ENCODE results near the gene MDFIC. TPM values are rescaled to one million over a fixed set of nuclear protein-coding genes. Genes with fewer than 3 reads are reported as not detected.
A peak's percentile ranks its signal among the peaks of the same experiment; 100 is the strongest.

The MDFIC gene
- total and polyA plus RNA-seq, 4 donors, result 11.1 to 37.2 (median 18.3) TPM

DNA sequence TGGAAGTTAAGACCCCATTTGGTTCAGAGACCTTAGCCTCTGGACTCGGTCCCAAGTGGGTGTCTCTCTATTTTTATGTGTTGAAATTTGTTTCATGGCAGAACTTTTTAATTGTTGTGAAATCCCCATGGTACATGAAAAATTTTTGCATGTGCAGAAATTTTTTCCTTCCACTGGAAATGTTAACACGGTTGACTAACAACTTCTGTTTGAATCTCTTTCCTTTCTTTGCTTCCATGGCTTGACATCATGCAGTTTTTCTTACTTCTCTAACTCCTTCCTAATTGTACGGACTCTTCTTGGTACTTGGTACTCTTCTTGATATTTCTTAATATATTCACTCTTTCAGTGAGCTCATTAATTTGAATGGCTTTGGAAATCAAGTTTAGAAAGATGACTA is 18.3 kb downstream of the MDFIC start:
- Histone ChIP-seq H3K4me3 (ENCODE audit: low read length in 2 of 2) (no peak overlapping the region), H3K4me1 (ENCODE audit: control insufficient read depth in 1 of 2, insufficient read depth in 2 of 2, low read length in 2 of 2) (peaks cover 4 to 6% of the 10 kb centered on the region in 2 donors), H3K36me3 (ENCODE audit: control insufficient read depth in 1 of 2, insufficient read depth in 2 of 2, low read length in 1 of 2) (peaks cover 0 to 2% of the 10 kb centered on the region in 2 donors), H3K27ac (ENCODE audit: low read depth in 1 of 2, low read length in 2 of 2) (no peak overlapping the region), H3K9me3 (ENCODE audit: control insufficient read depth, low read length) (no peaks in the 10 kb centered on the region), H3K27me3 (ENCODE audit: control insufficient read depth in 1 of 2, insufficient read depth in 2 of 2, low read length in 1 of 2) (no peaks in the 10 kb centered on the region)
- no peak for ATAC-seq (ENCODE audit: low FRiP score)
- intact Hi-C loops (cut with DNase I), result no loop called here
- no peak for DNase-seq
- WGBS, 2 donors, result 93 to 94% methylated on average over 3 of the region's 3 CpGs

GRCh38 chr7:114941692-114942091 is 19.8 kb downstream of the MDFIC start:
- Histone ChIP-seq H3K27ac (ENCODE audit: low read depth in 1 of 2, low read length in 2 of 2) (no peak overlapping the region), H3K27me3 (ENCODE audit: control insufficient read depth in 1 of 2, insufficient read depth in 2 of 2, low read length in 1 of 2) (no peaks in the 10 kb centered on the region), H3K36me3 (ENCODE audit: control insufficient read depth in 1 of 2, insufficient read depth in 2 of 2, low read length in 1 of 2) (peaks cover 0 to 2% of the 10 kb centered on the region in 2 donors), H3K9me3 (ENCODE audit: control insufficient read depth, low read length) (no peaks in the 10 kb centered on the region), H3K4me1 (ENCODE audit: control insufficient read depth in 1 of 2, insufficient read depth in 2 of 2, low read length in 2 of 2) (peaks cover 4% of the 10 kb centered on the region in 2 donors), H3K4me3 (ENCODE audit: low read length in 2 of 2) (no peak overlapping the region)
- ATAC-seq (ENCODE audit: low FRiP score), result no peak
- 95 to 97% methylated on average over 5 of the region's 5 CpGs for WGBS, 2 donors
- intact Hi-C loops (cut with DNase I), result no loop called here
- no peak for DNase-seq

DNA sequence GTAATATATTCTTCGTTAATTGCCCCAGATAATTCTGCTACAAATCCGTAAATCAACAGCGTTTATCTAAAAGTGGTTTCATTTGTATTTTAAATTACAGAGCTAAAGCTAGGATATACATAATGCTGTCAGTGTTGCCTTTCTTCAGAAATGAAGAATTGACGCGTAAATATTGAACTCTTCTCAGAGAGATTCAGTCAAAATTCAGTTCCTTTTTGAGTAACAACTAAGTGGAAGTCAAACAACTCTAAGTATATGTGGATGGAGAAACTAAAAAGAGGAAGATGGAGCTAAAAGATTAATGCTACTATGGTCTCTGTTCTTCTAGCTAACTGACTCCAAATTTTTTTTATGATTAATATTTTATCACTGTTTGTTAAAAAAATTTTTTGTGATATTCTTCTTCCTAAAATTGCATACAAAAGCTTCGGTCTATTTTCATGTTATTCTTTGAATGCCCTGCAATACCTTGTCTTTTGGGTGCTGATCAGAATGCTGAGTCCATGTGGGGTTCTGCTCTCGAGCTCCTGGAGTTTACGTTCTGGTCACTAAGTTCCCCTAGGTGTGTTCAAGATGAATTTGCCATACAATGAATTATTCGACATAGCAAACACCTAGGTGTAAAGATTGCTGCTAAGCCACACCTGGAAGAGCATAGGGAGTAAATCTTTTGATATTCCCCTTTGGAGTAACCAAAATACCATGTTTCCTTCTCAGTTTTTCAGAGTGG is 20.7 kb downstream of the MDFIC start:
- Histone ChIP-seq H3K9me3 (ENCODE audit: control insufficient read depth, low read length) (no peaks in the 10 kb centered on the region), H3K27ac (ENCODE audit: low read depth in 1 of 2, low read length in 2 of 2) (no peak overlapping the region), H3K36me3 (ENCODE audit: control insufficient read depth in 1 of 2, insufficient read depth in 2 of 2, low read length in 1 of 2) (no peaks in the 10 kb centered on the region), H3K4me3 (ENCODE audit: low read length in 2 of 2) (no peak overlapping the region), H3K4me1 (ENCODE audit: control insufficient read depth in 1 of 2, insufficient read depth in 2 of 2, low read length in 2 of 2) (peaks cover 4% of the 10 kb centered on the region in 2 donors), H3K27me3 (ENCODE audit: control insufficient read depth in 1 of 2, insufficient read depth in 2 of 2, low read length in 1 of 2) (no peaks in the 10 kb centered on the region)
- 84 to 90% methylated on average over 9 of the region's 9 CpGs for WGBS, 2 donors
- DNase-seq (no peak), ATAC-seq (ENCODE audit: low FRiP score) (no peak)
- intact Hi-C loops (cut with DNase I), result no loop called here

- H3K27ac ChIP-seq (ENCODE audit: low read depth in 1 of 2, low read length in 2 of 2), result no peak overlapping the region
- intact Hi-C loops (cut with DNase I), result no loop called here
- no peak overlapping the region for H3K4me3 ChIP-seq (ENCODE audit: low read length in 2 of 2)
- H3K27me3 ChIP-seq (ENCODE audit: control insufficient read depth in 1 of 2, insufficient read depth in 2 of 2, low read length in 1 of 2), result no peaks in the 10 kb centered on the region
- WGBS, 2 donors, result 94 to 97% methylated on average over 1 of the region's 1 CpG
- no peak for DNase-seq
- peaks cover 2 to 4% of the 10 kb centered on the region in 2 donors for H3K4me1 ChIP-seq (ENCODE audit: control insufficient read depth in 1 of 2, insufficient read depth in 2 of 2, low read length in 2 of 2)
- H3K36me3 ChIP-seq (ENCODE audit: control insufficient read depth in 1 of 2, insufficient read depth in 2 of 2, low read length in 1 of 2), result no peaks in the 10 kb centered on the region
- no peak for ATAC-seq (ENCODE audit: low FRiP score)
- no peaks in the 10 kb centered on the region for H3K9me3 ChIP-seq (ENCODE audit: control insufficient read depth, low read length)
Measured at GRCh38 chr7:114943530-114943929, 21.6 kb downstream of the MDFIC start.

DNA sequence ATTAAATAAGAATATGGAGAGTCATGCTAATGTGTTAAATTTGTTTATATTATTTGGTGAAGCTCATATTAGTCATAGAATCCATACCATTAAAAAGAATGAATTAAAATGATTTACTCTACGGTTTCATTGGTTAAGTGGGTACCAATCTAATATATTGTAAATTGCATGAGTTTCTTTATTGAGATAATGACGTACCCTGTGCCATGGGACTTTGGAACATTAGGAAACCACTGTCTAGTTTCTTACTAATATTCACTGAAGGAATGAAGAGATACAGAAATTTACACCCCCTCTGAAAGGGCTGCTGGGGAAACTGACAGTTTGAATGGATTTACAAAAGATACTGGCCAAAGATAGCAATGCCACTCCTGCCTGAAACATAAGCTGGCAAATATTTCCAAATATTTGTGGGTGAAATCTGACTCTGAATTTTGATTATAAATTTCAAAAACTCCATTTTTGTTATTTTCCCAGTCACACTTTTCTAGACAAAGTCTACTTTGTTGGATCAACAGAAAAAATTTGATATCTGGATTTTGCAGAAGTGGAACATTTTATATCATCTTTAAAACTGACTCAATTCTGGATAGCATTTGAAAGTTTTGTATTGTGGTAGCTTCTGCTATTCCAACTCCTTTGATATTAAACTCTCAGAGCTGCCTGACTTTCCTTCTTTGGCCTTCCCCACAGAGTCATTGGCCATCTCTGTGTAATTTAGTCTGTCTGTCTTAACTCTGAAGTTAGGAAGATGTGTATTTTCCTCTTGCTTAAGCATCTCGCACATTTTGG is 22.3 kb downstream of the MDFIC start:
- DNase-seq (no peak), ATAC-seq (ENCODE audit: low FRiP score) (no peak)
- Histone ChIP-seq H3K9me3 (ENCODE audit: control insufficient read depth, low read length) (no peaks in the 10 kb centered on the region), H3K27ac (ENCODE audit: low read depth in 1 of 2, low read length in 2 of 2) (no peak overlapping the region), H3K36me3 (ENCODE audit: control insufficient read depth in 1 of 2, insufficient read depth in 2 of 2, low read length in 1 of 2) (no peaks in the 10 kb centered on the region), H3K4me3 (ENCODE audit: low read length in 2 of 2) (no peak overlapping the region), H3K4me1 (ENCODE audit: control insufficient read depth in 1 of 2, insufficient read depth in 2 of 2, low read length in 2 of 2) (peaks cover 2 to 4% of the 10 kb centered on the region in 2 donors), H3K27me3 (ENCODE audit: control insufficient read depth in 1 of 2, insufficient read depth in 2 of 2, low read length in 1 of 2) (no peaks in the 10 kb centered on the region)
- WGBS, 2 donors, result 60 to 67% methylated on average over 3 of the region's 3 CpGs
- intact Hi-C loops (cut with DNase I), result no loop called here

DNA sequence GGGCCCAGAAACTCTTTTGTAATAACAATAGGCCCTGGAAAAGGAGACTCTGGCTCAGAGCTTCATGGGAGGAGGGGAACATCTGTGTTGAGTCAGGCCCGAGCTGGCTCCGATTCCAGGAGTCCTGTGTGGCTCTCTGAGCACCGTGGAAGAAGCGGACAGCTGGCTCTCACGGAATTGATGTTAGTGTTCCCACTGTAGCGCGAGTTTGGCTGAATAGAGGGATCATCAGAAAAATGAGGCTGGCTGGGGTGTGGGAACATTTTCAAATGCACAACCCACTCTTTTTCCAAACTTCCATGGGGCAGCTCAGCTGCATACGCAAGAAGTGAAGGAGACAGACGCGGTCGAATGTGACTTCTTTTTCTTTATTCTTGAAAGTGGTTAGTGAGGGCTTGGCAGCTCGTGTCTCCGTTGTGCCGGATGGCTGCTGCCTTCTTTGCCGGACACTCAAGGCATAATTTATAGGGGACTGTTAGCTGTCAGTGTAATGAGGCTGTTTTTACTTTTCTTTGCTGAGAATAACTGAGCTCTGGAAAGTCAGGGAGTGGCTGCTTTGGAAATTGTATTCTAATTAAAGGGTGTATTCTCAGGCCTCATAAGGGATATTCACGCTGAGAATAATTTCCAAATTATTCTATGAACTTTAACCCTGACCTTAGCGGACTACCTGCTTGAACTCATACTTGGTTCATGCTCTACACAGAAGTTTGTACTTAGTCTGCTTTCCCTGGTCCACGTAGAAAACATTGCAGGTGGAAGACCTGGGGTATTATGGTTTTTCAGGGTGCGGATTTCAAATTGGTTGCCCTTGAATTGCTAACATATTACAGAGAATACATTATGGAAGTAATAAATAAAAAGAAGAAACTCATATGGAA is 23.1 kb downstream of the MDFIC start:
- Histone ChIP-seq H3K4me3 (ENCODE audit: low read length in 2 of 2) (peak overlapping the region; percentile 36 to 43), H3K9me3 (ENCODE audit: control insufficient read depth, low read length) (no peaks in the 10 kb centered on the region), H3K4me1 (ENCODE audit: control insufficient read depth in 1 of 2, insufficient read depth in 2 of 2, low read length in 2 of 2) (peaks cover 0 to 4% of the 10 kb centered on the region in 2 donors), H3K27ac (ENCODE audit: low read depth in 1 of 2, low read length in 2 of 2) (no peak overlapping the region), H3K27me3 (ENCODE audit: control insufficient read depth in 1 of 2, insufficient read depth in 2 of 2, low read length in 1 of 2) (no peaks in the 10 kb centered on the region), H3K36me3 (ENCODE audit: control insufficient read depth in 1 of 2, insufficient read depth in 2 of 2, low read length in 1 of 2) (no peaks in the 10 kb centered on the region)
- WGBS, 2 donors, result 16 to 21% methylated on average over 19 of the region's 19 CpGs
- DNase-seq (peak; percentile 85 to 88), ATAC-seq (ENCODE audit: low FRiP score) (peak; percentile 87)
- intact Hi-C loops (cut with DNase I), result no loop called here

- Histone ChIP-seq H3K36me3 (ENCODE audit: control insufficient read depth in 1 of 2, insufficient read depth in 2 of 2, low read length in 1 of 2) (no peaks in the 10 kb centered on the region), H3K4me1 (ENCODE audit: control insufficient read depth in 1 of 2, insufficient read depth in 2 of 2, low read length in 2 of 2) (peaks cover 0 to 3% of the 10 kb centered on the region in 2 donors), H3K27ac (ENCODE audit: low read depth in 1 of 2, low read length in 2 of 2) (no peak overlapping the region), H3K9me3 (ENCODE audit: control insufficient read depth, low read length) (no peaks in the 10 kb centered on the region), H3K4me3 (ENCODE audit: low read length in 2 of 2) (no peak overlapping the region), H3K27me3 (ENCODE audit: control insufficient read depth in 1 of 2, insufficient read depth in 2 of 2, low read length in 1 of 2) (no peaks in the 10 kb centered on the region)
- WGBS, 2 donors, result 90 to 92% methylated on average over 1 of the region's 1 CpG
- ATAC-seq (ENCODE audit: low FRiP score), result no peak
- intact Hi-C loops (cut with DNase I), result no loop called here
- DNase-seq, result no peak
Measured at GRCh38 chr7:114949231-114949630, 27.3 kb downstream of the MDFIC start.

GRCh38 chr7:114952296-114952695 is 30.4 kb downstream of the MDFIC start:
- WGBS, 2 donors, result 73 to 88% methylated on average over 3 of the region's 3 CpGs
- Histone ChIP-seq H3K9me3 (ENCODE audit: control insufficient read depth, low read length) (no peaks in the 10 kb centered on the region), H3K4me1 (ENCODE audit: control insufficient read depth in 1 of 2, insufficient read depth in 2 of 2, low read length in 2 of 2) (no peaks in the 10 kb centered on the region), H3K4me3 (ENCODE audit: low read length in 2 of 2) (no peak overlapping the region), H3K27ac (ENCODE audit: low read depth in 1 of 2, low read length in 2 of 2) (no peak overlapping the region), H3K36me3 (ENCODE audit: control insufficient read depth in 1 of 2, insufficient read depth in 2 of 2, low read length in 1 of 2) (no peaks in the 10 kb centered on the region), H3K27me3 (ENCODE audit: control insufficient read depth in 1 of 2, insufficient read depth in 2 of 2, low read length in 1 of 2) (no peaks in the 10 kb centered on the region)
- ATAC-seq (ENCODE audit: low FRiP score) (no peak), DNase-seq (no peak)
- intact Hi-C loops (cut with DNase I), result no loop called here
